K562 (cell line): Measurements from ENCODE around the gene GCHFR.

Source experiments
- ATF3 ChIP-seq, 2 experiments: fragments of 450-650 bp in 1 of 2; sonication (generic) in 1 of 2; formaldehyde crosslinking in 1 of 2; IDR thresholded peaks in 1 of 2; conservative IDR thresholded peaks in 1 of 2; 2 replicates each; pipeline versions ENCODE4 v1.6.1 to v1.8.1; 2016 to 2023; ENCODE audit warnings: mild to moderate bottlenecking in 2 of 2, moderate library complexity in 2 of 2, inconsistent platforms in 1 of 2, missing genetic modification reagents in 1 of 2
- ATF7 ChIP-seq: fragments of 450-650 bp; IDR thresholded peaks from 2 replicates; pipeline ENCODE4 v1.7.1; 2014; ENCODE audit warnings: mild to moderate bottlenecking, moderate library complexity
- CHCHD3 ChIP-seq: fragments of 250-450 bp; sonication (Bioruptor Pico); IDR thresholded peaks from 2 replicates; pipeline ENCODE4 v2.1.2; 2022; ENCODE audit warnings: mild to moderate bottlenecking
- CTCF ChIP-seq, 3 experiments: IDR thresholded peaks in 2 of 3; conservative IDR thresholded peaks in 1 of 3; 2 replicates each; pipeline ENCODE4 v1.5.1; 2011 to 2012; ENCODE audit warnings: low read length in 3 of 3, mild to moderate bottlenecking in 3 of 3, control low read depth in 2 of 3, improper control_type of control experiment in 1 of 3, inconsistent platforms in 1 of 3, low read depth in 1 of 3, mixed read lengths in 1 of 3, moderate library complexity in 1 of 3; ENCODE audit not compliant: insufficient read depth in 2 of 3
- PHF21A ChIP-seq: fragments of 450-650 bp; IDR thresholded peaks from 2 replicates; pipeline ENCODE4 v1.6.1; 2017; ENCODE audit warnings: low read depth, borderline replicate concordance
- POLR2A ChIP-seq: fragments of 450-650 bp; conservative IDR thresholded peaks from 2 replicates; pipeline ENCODE4 v1.6.1; 2016
- POLR2AphosphoS5 ChIP-seq: IDR thresholded peaks from 2 replicates; pipeline ENCODE4 v1.6.1; 2011; ENCODE audit warnings: mild to moderate bottlenecking, low read depth, low read length, moderate library complexity; ENCODE audit not compliant: control insufficient read depth, insufficient read depth
- REST ChIP-seq, 2 experiments: fragments of 450-650 bp; formaldehyde crosslinking in 1 of 2; IDR thresholded peaks; 2 replicates each; pipeline versions ENCODE4 v1.4.0 to v1.6.1; 2014 to 2020; ENCODE audit warnings: mild to moderate bottlenecking in 2 of 2, borderline replicate concordance in 1 of 2, low read depth in 1 of 2
- SMARCC2 ChIP-seq: fragments of 450-650 bp; IDR thresholded peaks from 2 replicates; pipeline ENCODE4 v1.6.1; 2017; ENCODE audit warnings: antibody characterized with exemption, moderate library complexity, mild to moderate bottlenecking, low read depth
- TAF15 ChIP-seq: fragments of 200-400 bp; formaldehyde crosslinking; IDR thresholded peaks from 2 replicates; pipeline ENCODE4 v1.6.1; 2017; ENCODE audit warnings: mild to moderate bottlenecking, low read depth, low read length, moderate library complexity
- ZFP30 ChIP-seq: fragments of 250-450 bp; sonication (Bioruptor Pico); IDR thresholded peaks from 2 replicates; pipeline ENCODE4 v1.8.0; 2022; ENCODE audit warnings: moderate library complexity, mild to moderate bottlenecking, inconsistent platforms, borderline replicate concordance
- ZNF449 ChIP-seq: fragments of 250-450 bp; sonication (Bioruptor Pico); IDR thresholded peaks from 2 replicates; pipeline ENCODE4 v1.8.0; 2022; ENCODE audit warnings: moderate library complexity, mild to moderate bottlenecking, inconsistent platforms

GRCh38 chr15:40767838-40768500 lies 4.1 kb downstream of the GCHFR start:
- no peak for TF ChIP-seq PHF21A
- no peak for TF ChIP-seq ATF7
- TF ChIP-seq POLR2A = no peak
- no peak for TF ChIP-seq CHCHD3 (CRISPR knock-in tag)
- TF ChIP-seq CTCF (IDR thresholded peaks at IDR 0.05 in 2 of 3, conservative IDR thresholded peaks at IDR 0.05 in 1 of 3; ENCODE audit: insufficient read depth in 2 of 3, low read depth in 1 of 3, low read length in 3 of 3) = no peak
- TF ChIP-seq SMARCC2 = no peak
- no peak for TF ChIP-seq ATF3 (IDR thresholded peaks at IDR 0.05)
- TF ChIP-seq ATF3 (CRISPR knock-in tag; conservative IDR thresholded peaks at IDR 0.05) = no peak
- TF ChIP-seq TAF15 = no peak
- TF ChIP-seq ZFP30 = no peak
- no peak for TF ChIP-seq REST (IDR thresholded peaks at IDR 0.05; ENCODE audit: borderline replicate concordance)
- no peak for TF ChIP-seq REST (CRISPR knock-in tag; IDR thresholded peaks at IDR 0.05; ENCODE audit: low read depth)
- no peak for TF ChIP-seq ZNF449 (CRISPR knock-in tag)
- TF ChIP-seq POLR2AphosphoS5 = no peak
